Endothelial cell of umbilical vein (primary cell): Measurements from ENCODE around the gene CDX2. TPM values are rescaled to one million over a fixed set of nuclear protein-coding genes. Genes with fewer than 3 reads are reported as not detected.

ENCODE experiments used
- BruUV-seq: library from RNA; stranded (reverse); fragments of 400-500 nt; replicated peaks from 2 replicates; lab custom pipeline; 2021; lab: Mats Ljungman, UMichigan
- CTCF ChIA-PET: fragments of 300-600, 350-600 bp; sonication (Branson Sonifier 250); formaldehyde crosslinking; loops from one replicate; lab custom pipeline; 2021; ENCODE audit warnings: antibody characterized with exemption, inconsistent platforms; lab: Charles Lee
- POLR2A ChIA-PET: fragments of 300-600, 350-600 bp; sonication (Branson Sonifier 250); formaldehyde crosslinking; loops from one replicate; lab custom pipeline; 2021; ENCODE audit warnings: antibody characterized with exemption, inconsistent platforms; lab: Charles Lee
- DNase-seq: peaks from one replicate; pipeline ENCODE4 v3.0.0-alpha.2; 2011; ENCODE audit warnings: low read depth, low spot score
- FAIRE-seq: peaks from 2 replicates; lab custom pipeline; 2011; peaks lifted over from hg19 to GRCh38; lab: Jason Lieb, UNC
- H2AFZ ChIP-seq: 2 replicates; pipeline ENCODE4 v1.6.0; 2012; ENCODE audit warnings: low read depth, low read length, control low read depth, inconsistent platforms
- H3K27ac ChIP-seq: 2 replicates; pipeline ENCODE4 v1.5.1; 2011; ENCODE audit warnings: low read depth, mild to moderate bottlenecking, control low read depth, low read length, moderate library complexity; ENCODE audit not compliant: insufficient read depth
- H3K27me3 ChIP-seq, 2 experiments: 2 replicates each; pipeline versions ENCODE4 v1.6.0 to v1.6.1; 2011; ENCODE audit warnings: low read length in 2 of 2, mixed read lengths in 1 of 2; ENCODE audit not compliant: control insufficient read depth in 2 of 2, insufficient read depth in 2 of 2
- H3K36me3 ChIP-seq, 2 experiments: 2 replicates in 1 of 2; 3 replicates in 1 of 2; pipeline ENCODE4 v1.5.1; 2011; ENCODE audit warnings: low read length in 2 of 2, mild to moderate bottlenecking in 1 of 2, moderate library complexity in 1 of 2; ENCODE audit not compliant: control insufficient read depth in 2 of 2, insufficient read depth in 2 of 2; ENCODE audit errors: extremely low read depth in 1 of 2
- H3K4me1 ChIP-seq: 3 replicates; pipeline ENCODE4 v1.5.1; 2011; ENCODE audit warnings: mild to moderate bottlenecking, low read length; ENCODE audit not compliant: control insufficient read depth, insufficient read depth; ENCODE audit errors: extremely low read depth
- H3K4me2 ChIP-seq: 2 replicates; pipeline ENCODE4 v1.6.1; 2011; ENCODE audit warnings: low read length, control low read depth, mixed read lengths; ENCODE audit not compliant: insufficient read depth
- H3K4me3 ChIP-seq, 3 experiments: fragments of 200-600 bp in 1 of 3; sonication (generic), shearing (Covaris generic) in 1 of 3; replicated peaks in 1 of 3; 2 replicates each; pipeline ENCODE4 v1.5.1; 2011 to 2016; ENCODE audit warnings: control low read depth in 3 of 3, low read length in 3 of 3, mild to moderate bottlenecking in 2 of 3, inconsistent platforms in 1 of 3, low read depth in 1 of 3, moderate library complexity in 1 of 3; ENCODE audit not compliant: insufficient read depth in 1 of 3
- H3K79me2 ChIP-seq: 2 replicates; pipeline ENCODE4 v1.6.0; 2012; ENCODE audit warnings: low read length, inconsistent platforms; ENCODE audit not compliant: control insufficient read depth, insufficient read depth
- H3K9ac ChIP-seq: replicated peaks from 2 replicates; pipeline ENCODE3; 2011; ENCODE audit warnings: low read length, control low read depth; ENCODE audit not compliant: insufficient read depth; ENCODE audit errors: extremely low read depth
- H3K9me1 ChIP-seq: replicated peaks from 3 replicates; pipeline ENCODE4 v1.6.0; 2011; ENCODE audit warnings: mild to moderate bottlenecking, low read length; ENCODE audit not compliant: control insufficient read depth, insufficient read depth; ENCODE audit errors: extremely low read depth
- H3K9me3 ChIP-seq: replicated peaks from 2 replicates; pipeline ENCODE4 v1.5.1; 2012; ENCODE audit warnings: low read length, inconsistent platforms; ENCODE audit not compliant: control insufficient read depth, insufficient read depth
- H4K20me1 ChIP-seq: replicated peaks from 2 replicates; pipeline ENCODE3; 2011; ENCODE audit warnings: mild to moderate bottlenecking, low read length; ENCODE audit not compliant: control insufficient read depth, insufficient read depth; ENCODE audit errors: extremely low read depth
- EZH2 ChIP-seq: IDR thresholded peaks from 2 replicates; pipeline ENCODE4 v1.6.1; 2012; ENCODE audit warnings: borderline replicate concordance, low read depth, mild to moderate bottlenecking, moderate library complexity, low read length, inconsistent platforms; ENCODE audit not compliant: severe bottlenecking
- GATA2 ChIP-seq: IDR thresholded peaks from 2 replicates; pipeline ENCODE4 v1.7.0; 2011; ENCODE audit warnings: low read depth, mild to moderate bottlenecking, moderate library complexity, mixed read lengths, low read length; ENCODE audit not compliant: insufficient read length, insufficient read depth
- JUN ChIP-seq: IDR thresholded peaks from 2 replicates; pipeline ENCODE4 v1.6.1; 2011; ENCODE audit warnings: borderline replicate concordance, low read depth; ENCODE audit not compliant: insufficient read length, insufficient read depth
- MYC ChIP-seq: IDR thresholded peaks from one replicate; pipeline ENCODE4 v1.6.1; 2011; ENCODE audit warnings: mild to moderate bottlenecking, low read depth, low read length
- dilution Hi-C: fragments of 300-500 bp; cut with MboI; formaldehyde crosslinking; loops from one replicate; pipeline ENCODE4 v1.15.0; 2019; ENCODE audit warnings: low sequenced_read_pairs; ENCODE audit not compliant: extremely low pct_ligation_motif_present
- intact Hi-C: fragments of 100-400 bp; cut with micrococcal nuclease; formaldehyde crosslinking; loops from one replicate; pipeline ENCODE4 v1.10.0; 2022
- polyA plus RNA-seq, 4 experiments: library from polyadenylated mRNA; depleted of rRNA in 3 of 4; stranded (reverse) in 3 of 4; unstranded in 1 of 4; fragments of >200 nt; gene quantifications; 2 replicates each; pipeline versions ENCODE4 v1.2.1 to v1.2.3, GENCODE V29; 2011 to 2012; ENCODE audit warnings: missing spikeins in 1 of 4
- total RNA-seq: library from RNA; stranded (reverse); gene quantifications from 2 replicates; pipeline ENCODE4 v1.2.3, GENCODE V29; 2021
- TF ChIP-seq, protein P1 (sequence below), 2 donors: IDR thresholded peaks; 1 replicate in 1 of 2; 2 replicates in 1 of 2; pipeline ENCODE4 v1.5.1; 2011; ENCODE audit warnings: low read length in 2 of 2, mild to moderate bottlenecking in 2 of 2, moderate library complexity in 2 of 2, control low read depth in 1 of 2, inconsistent platforms in 1 of 2, low read depth in 1 of 2; ENCODE audit not compliant: insufficient read depth in 1 of 2; ENCODE audit errors: extremely low read depth in 1 of 2
- TF ChIP-seq, protein P2 (sequence below): IDR thresholded peaks from 2 replicates; pipeline ENCODE4 v1.6.1; 2011; ENCODE audit not compliant: insufficient read depth, insufficient read length

The CDX2 gene
- total and polyA plus RNA-seq, 2 donors (not counting 3 experiments of a cell fraction or from before 2014, with no cell fraction given) = not detected

DNA sequence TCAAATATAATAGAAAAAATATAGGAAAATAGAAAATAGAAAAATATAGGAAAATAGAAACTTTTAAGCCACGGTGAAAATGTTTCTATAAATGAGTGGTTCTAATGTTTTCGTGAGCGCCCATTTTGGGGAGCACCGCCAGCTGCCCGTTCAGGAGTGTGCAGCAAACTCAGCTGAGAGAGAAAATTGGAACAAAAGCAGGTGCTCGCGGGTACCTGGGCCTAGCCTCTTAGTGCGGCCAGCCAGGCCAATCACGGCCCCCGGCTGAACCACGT is 49.5 kb downstream of the CDX2 start:
- Histone ChIP-seq H3K27me3 (peaks cover 79 to 94% of the 10 kb centered on the region in 2 experiments), H3K36me3 (no peaks in the 10 kb centered on the region), H3K9ac (no peak overlapping the region), H4K20me1 (no peaks in the 10 kb centered on the region), H3K4me3 (no peak overlapping the region), H3K79me2 (no peaks in the 10 kb centered on the region), H3K4me1 (peaks cover 7% of the 10 kb centered on the region), H3K9me3 (no peaks in the 10 kb centered on the region), H3K4me2 (peak overlapping the region; percentile 7), H3K9me1 (no peaks in the 10 kb centered on the region), H2AFZ (no peak overlapping the region), H3K27ac (no peak overlapping the region)
- TF ChIP-seq GATA2 (no peak), MYC (no peak), EZH2 (no peak), JUN (no peak)
- TF ChIP-seq, protein P1, sequence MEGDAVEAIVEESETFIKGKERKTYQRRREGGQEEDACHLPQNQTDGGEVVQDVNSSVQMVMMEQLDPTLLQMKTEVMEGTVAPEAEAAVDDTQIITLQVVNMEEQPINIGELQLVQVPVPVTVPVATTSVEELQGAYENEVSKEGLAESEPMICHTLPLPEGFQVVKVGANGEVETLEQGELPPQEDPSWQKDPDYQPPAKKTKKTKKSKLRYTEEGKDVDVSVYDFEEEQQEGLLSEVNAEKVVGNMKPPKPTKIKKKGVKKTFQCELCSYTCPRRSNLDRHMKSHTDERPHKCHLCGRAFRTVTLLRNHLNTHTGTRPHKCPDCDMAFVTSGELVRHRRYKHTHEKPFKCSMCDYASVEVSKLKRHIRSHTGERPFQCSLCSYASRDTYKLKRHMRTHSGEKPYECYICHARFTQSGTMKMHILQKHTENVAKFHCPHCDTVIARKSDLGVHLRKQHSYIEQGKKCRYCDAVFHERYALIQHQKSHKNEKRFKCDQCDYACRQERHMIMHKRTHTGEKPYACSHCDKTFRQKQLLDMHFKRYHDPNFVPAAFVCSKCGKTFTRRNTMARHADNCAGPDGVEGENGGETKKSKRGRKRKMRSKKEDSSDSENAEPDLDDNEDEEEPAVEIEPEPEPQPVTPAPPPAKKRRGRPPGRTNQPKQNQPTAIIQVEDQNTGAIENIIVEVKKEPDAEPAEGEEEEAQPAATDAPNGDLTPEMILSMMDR (IDR thresholded peaks at IDR 0.05; ENCODE audit: extremely low read depth in 1 of 2, insufficient read depth in 1 of 2, low read depth in 1 of 2, low read length in 2 of 2) = no peak
- TF ChIP-seq, protein P2, sequence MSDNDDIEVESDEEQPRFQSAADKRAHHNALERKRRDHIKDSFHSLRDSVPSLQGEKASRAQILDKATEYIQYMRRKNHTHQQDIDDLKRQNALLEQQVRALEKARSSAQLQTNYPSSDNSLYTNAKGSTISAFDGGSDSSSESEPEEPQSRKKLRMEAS = peak; percentile 27
- ChIA-PET CTCF (interaction anchor here (0.8 to 2.9 kb wide), 3 partner anchors 34 to 93 kb away, joined by 3 to 16 read pairs (median 3); no protein-coding TSS in a partner anchor), POLR2A (no interaction called here)
- dilution Hi-C loops (no loop called here), intact Hi-C loops (no loop called here)
- FAIRE-seq = no peak
- no TSS peak for BruUV-seq
- DNase-seq = no peak
